SH-SY5Y (cell line): ENCODE measurements around the gene NDEL1.

Experiments used
- GATA2 ChIP-seq: IDR thresholded peaks from 2 replicates; pipeline ENCODE4 v1.6.1; 2011; ENCODE audit warnings: mild to moderate bottlenecking, low read depth, low read length
- GATA3 ChIP-seq: IDR thresholded peaks from 2 replicates; pipeline ENCODE4 v1.6.1; 2011; ENCODE audit warnings: low read depth, mild to moderate bottlenecking, low read length, moderate library complexity

The NDEL1 gene

GRCh38 chr17:8459107-8459506 lies 23.4 kb downstream of the NDEL1 start:
- TF ChIP-seq GATA3 (no peak), GATA2 (no peak)

- no peak for TF ChIP-seq GATA2
- no peak for TF ChIP-seq GATA3
Observed at GRCh38 chr17:8459831-8460230, 24.1 kb downstream of the NDEL1 start.

- TF ChIP-seq GATA2, result no peak
- TF ChIP-seq GATA3, result no peak
Observed at GRCh38 chr17:8462564-8462963, 26.9 kb downstream of the NDEL1 start.

DNA sequence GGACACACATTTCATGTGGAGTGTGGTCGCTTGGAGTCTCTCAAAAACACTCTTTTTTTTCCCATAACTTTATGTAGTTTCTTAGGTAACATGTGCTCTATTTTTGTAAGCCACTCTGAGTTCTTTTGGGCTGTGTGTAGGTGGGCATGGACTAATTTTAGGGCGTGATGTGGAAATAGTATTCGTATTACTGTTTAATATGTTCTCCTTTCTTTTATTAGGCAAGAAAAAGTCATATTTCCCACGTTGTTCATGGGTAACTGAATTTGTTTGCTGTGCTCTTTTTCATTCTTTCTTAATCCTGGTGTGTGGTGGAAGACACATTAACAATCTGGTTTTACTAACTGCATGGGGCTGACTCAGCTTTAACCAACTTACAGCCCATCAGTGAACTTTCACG lies 27.4 kb downstream of the NDEL1 start:
- no peak for TF ChIP-seq GATA3
- TF ChIP-seq GATA2, result no peak

DNA sequence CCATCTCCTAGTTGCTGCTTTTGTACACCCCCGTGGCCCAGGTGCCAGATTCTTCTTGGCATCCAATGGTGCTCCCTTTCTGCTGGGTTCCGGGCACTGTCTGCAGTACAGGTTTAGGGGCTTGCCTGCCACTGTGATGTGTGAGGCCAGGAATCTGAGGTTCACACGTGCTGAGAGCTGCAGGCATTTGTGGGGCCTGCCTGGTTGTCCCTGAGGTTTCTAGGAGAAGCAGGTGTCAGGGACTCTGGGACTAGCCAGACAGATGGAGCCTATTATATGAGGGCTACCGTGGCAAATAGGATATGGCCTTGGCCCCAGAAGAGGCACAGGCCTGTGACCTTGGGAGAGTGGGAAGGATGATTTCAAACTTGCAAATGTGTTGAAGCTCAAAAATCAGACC lies 29.3 kb downstream of the NDEL1 start:
- TF ChIP-seq GATA2 (no peak), GATA3 (no peak)

DNA sequence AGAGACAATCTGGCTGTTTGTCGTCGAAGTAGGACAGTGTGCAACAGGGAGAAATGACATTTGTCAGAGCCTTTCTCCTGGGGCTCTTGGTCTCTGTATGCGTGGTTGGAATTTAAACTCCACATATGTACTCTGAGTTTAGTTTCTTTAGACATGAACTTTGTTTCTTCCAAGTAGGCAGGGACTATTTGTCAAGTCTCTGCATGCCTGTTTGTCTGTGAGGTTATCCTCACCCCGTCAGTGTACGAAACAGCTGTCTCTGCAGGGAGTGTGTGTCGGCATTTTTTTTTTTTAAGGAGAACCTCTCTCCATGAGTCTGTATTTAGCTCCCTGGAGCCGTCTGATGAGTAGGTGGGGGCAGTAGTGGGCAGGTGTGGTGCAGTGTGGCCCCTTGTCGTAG lies 29.7 kb downstream of the NDEL1 start:
- no peak for TF ChIP-seq GATA2
- no peak for TF ChIP-seq GATA3

DNA sequence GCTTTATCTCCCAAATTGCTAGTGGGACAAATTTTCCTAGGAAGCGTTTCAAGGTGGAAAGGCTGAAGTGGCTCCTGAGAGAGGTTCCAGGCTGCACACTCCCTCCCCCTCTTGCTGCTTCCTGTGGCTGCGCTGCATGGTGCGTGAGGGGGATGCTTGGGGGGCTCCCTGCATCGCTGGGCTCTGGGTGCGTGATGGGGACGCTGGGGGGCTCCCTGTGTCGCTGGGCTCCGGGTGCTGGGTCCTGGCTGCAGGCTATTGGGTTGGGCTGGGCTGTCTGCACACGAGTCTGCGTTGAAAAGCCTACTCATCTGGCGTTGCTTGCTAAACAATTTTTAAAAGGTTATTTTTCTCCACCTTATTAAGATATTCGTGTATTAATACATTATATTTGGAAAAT lies 30.1 kb downstream of the NDEL1 start:
- TF ChIP-seq GATA3, result no peak
- TF ChIP-seq GATA2, result no peak

DNA sequence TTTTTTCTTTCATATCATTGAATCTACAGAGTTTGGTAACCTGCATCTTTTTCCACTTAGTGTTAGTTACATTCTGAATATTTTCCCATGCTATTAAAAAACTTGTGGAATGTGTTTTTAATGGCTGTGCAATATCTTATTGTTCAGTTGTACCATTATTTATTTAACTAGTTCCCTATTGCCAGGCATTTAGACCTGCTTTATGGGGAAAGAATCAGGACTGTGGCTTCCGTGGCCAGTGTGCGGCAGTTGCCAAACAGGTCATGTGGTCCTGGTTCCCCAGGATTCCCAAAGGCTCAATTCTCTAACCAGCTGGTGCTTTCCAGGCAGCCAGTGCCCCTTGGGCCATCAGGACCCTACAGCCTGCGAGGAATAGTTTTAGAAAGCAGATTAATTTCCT lies 30.8 kb downstream of the NDEL1 start:
- TF ChIP-seq GATA2, result no peak
- TF ChIP-seq GATA3, result no peak

- no peak for TF ChIP-seq GATA2
Observed at GRCh38 chr17:8466873-8467272, 31.2 kb downstream of the NDEL1 start.

DNA sequence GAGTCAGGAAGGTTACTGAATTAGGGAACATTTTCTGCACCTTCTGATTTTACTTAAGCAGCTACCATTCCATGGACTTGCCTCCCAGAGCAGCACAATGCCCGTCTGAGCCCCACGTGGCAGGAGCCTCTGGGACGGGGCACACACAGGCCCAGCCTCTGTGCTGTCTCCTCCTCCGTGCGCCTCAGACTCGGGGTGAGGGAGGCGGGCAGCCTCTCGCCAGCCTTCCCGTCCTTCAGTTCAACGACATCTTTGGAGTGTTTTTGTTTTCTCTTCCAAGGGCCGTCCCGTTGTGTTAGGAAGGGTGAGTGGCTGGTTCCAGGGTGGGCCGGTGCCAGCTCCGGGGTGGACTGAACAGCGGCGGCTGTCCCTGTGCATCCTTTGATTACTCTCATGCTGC lies 31.8 kb downstream of the NDEL1 start:
- TF ChIP-seq GATA2 (no peak), GATA3 (no peak)

- TF ChIP-seq GATA3, result no peak
Observed at GRCh38 chr17:8468127-8468526, 32.4 kb downstream of the NDEL1 start.

- TF ChIP-seq GATA2, result no peak
- no peak for TF ChIP-seq GATA3
Observed at GRCh38 chr17:8468980-8469379, 33.3 kb downstream of the NDEL1 start.

GRCh38 chr17:8469964-8470363 lies 34.3 kb downstream of the NDEL1 start:
- TF ChIP-seq GATA2 (no peak), GATA3 (no peak)

GRCh38 chr17:8470447-8471047 lies 34.9 kb downstream of the NDEL1 start:
- TF ChIP-seq GATA2 (no peak), GATA3 (no peak)

DNA sequence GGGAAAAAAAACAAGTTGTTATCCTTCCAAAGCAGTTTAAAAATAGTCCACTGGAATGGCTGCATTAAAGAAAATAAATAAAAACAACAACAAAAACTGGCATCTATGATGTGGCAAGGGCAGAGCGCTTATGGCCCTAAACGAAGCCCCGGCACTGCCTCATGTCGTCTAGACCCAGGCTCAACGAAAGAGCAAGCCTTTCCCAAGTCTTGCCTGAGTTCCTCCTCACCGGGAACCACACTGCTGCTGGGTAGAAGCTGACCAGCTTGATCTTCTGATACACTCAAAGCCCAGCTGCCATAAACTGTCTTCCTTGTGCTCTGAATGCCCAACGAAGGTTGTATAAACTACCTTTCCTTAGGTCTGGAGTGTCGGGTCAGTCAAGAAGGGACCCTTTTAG lies 37.0 kb downstream of the NDEL1 start:
- TF ChIP-seq GATA3, result no peak
- no peak for TF ChIP-seq GATA2
